GM21447 (cell line): ENCODE measurements around the gene DIAPH3.

Experiments used
- ATAC-seq: cut with Tn5 transposase; IDR thresholded peaks from one replicate; pipeline ENCODE4 v1.9.1; 2021; ENCODE audit not compliant: unreplicated experiment

DIAPH3 gene

GRCh38 chr13:59962343-59962742, 201.4 kb downstream of the DIAPH3 start:
- no peak for ATAC-seq

GRCh38 chr13:59960683-59961082, 203.0 kb downstream of the DIAPH3 start:
- ATAC-seq: no peak

- ATAC-seq: no peak
These were observed 206.3 kb downstream of the DIAPH3 start for GRCh38 chr13:59957438-59957837.

GRCh38 chr13:59954601-59955000, 209.1 kb downstream of the DIAPH3 start:
- ATAC-seq: no peak

GRCh38 chr13:59951011-59951410, 212.7 kb downstream of the DIAPH3 start:
- no peak for ATAC-seq

- ATAC-seq: no peak
These were observed 213.5 kb downstream of the DIAPH3 start for GRCh38 chr13:59950266-59950665.

- ATAC-seq: no peak
These were observed 215.0 kb downstream of the DIAPH3 start for GRCh38 chr13:59948686-59949085.

- ATAC-seq: no peak
These were observed 216.8 kb downstream of the DIAPH3 start for GRCh38 chr13:59946944-59947343.

- no peak for ATAC-seq
These were observed 232.1 kb downstream of the DIAPH3 start for GRCh38 chr13:59931621-59932020.

GRCh38 chr13:59924256-59924655, 239.5 kb downstream of the DIAPH3 start:
- ATAC-seq: no peak

GRCh38 chr13:59915252-59915651, 248.5 kb downstream of the DIAPH3 start:
- ATAC-seq: no peak

GRCh38 chr13:59914556-59914955, 249.2 kb downstream of the DIAPH3 start:
- ATAC-seq: no peak

- ATAC-seq: no peak
These were observed 257.2 kb downstream of the DIAPH3 start for GRCh38 chr13:59906413-59907049.

GRCh38 chr13:59901191-59901590, 262.5 kb downstream of the DIAPH3 start:
- no peak for ATAC-seq

GRCh38 chr13:59898066-59898465, 265.7 kb downstream of the DIAPH3 start:
- ATAC-seq: no peak

GRCh38 chr13:59893266-59893665, 270.5 kb downstream of the DIAPH3 start:
- no peak for ATAC-seq

- ATAC-seq: no peak
These were observed 272.7 kb downstream of the DIAPH3 start for GRCh38 chr13:59891053-59891452.

- ATAC-seq: no peak
These were observed 273.7 kb downstream of the DIAPH3 start for GRCh38 chr13:59890054-59890453.

GRCh38 chr13:59888408-59888807, 275.3 kb downstream of the DIAPH3 start:
- no peak for ATAC-seq

- no peak for ATAC-seq
These were observed 278.7 kb downstream of the DIAPH3 start for GRCh38 chr13:59885076-59885475.

GRCh38 chr13:59883885-59884284, 279.8 kb downstream of the DIAPH3 start:
- no peak for ATAC-seq

- no peak for ATAC-seq
These were observed 283.3 kb downstream of the DIAPH3 start for GRCh38 chr13:59880468-59880867.

- no peak for ATAC-seq
These were observed 284.4 kb downstream of the DIAPH3 start for GRCh38 chr13:59879281-59879680.
